OCI-LY1 (cell line): ENCODE measurements around the gene HPF1.

Source experiments
- H2AFZ ChIP-seq: fragments of 200-600 bp; sonication (generic), shearing (Covaris generic); 2 replicates; pipeline ENCODE4 v1.6.0; 2014; ENCODE audit warnings: antibody characterized with exemption, mild to moderate bottlenecking, low read length
- H3F3A ChIP-seq: fragments of 200-600 bp; sonication (generic), shearing (Covaris generic); 2 replicates; pipeline ENCODE4 v1.6.0; 2014; ENCODE audit warnings: mild to moderate bottlenecking, antibody characterized with exemption, low read length, moderate library complexity; ENCODE audit not compliant: insufficient read depth
- H3K27ac ChIP-seq: fragments of 200-600 bp; sonication (generic); 2 replicates; pipeline ENCODE4 v1.5.1; 2014; ENCODE audit warnings: low read length, mixed run types, mild to moderate bottlenecking, low read depth; ENCODE audit not compliant: poor library complexity, severe bottlenecking
- H3K27me3 ChIP-seq: fragments of 200-600 bp; sonication (generic); 2 replicates; pipeline ENCODE4 v1.6.0; 2014; ENCODE audit warnings: antibody characterized with exemption, mild to moderate bottlenecking, low read length, moderate library complexity; ENCODE audit not compliant: insufficient read depth
- H3K36me3 ChIP-seq: fragments of 200-600 bp; sonication (generic); 2 replicates; pipeline ENCODE4 v1.6.1; 2014; ENCODE audit warnings: mild to moderate bottlenecking, antibody characterized with exemption, low read length, moderate library complexity, mixed read lengths; ENCODE audit not compliant: insufficient read depth
- H3K4me1 ChIP-seq: fragments of 200-600 bp; sonication (generic); 2 replicates; pipeline ENCODE4 v1.5.1; 2014; ENCODE audit warnings: mild to moderate bottlenecking, low read length, moderate library complexity; ENCODE audit not compliant: insufficient read depth, severe bottlenecking
- H3K4me2 ChIP-seq: fragments of 200-600 bp; sonication (generic), shearing (Covaris generic); 2 replicates; pipeline ENCODE4 v1.6.1; 2014; ENCODE audit warnings: low read length
- H3K4me3 ChIP-seq: fragments of 200-600 bp; sonication (generic); 2 replicates; pipeline ENCODE4 v1.5.1; 2014; ENCODE audit warnings: low read length, low read depth, mild to moderate bottlenecking, mixed read lengths; ENCODE audit not compliant: poor library complexity, severe bottlenecking
- H3K79me2 ChIP-seq: fragments of 200-600 bp; shearing (Covaris generic); 2 replicates; pipeline ENCODE4 v1.6.1; 2016; ENCODE audit warnings: mixed run types, low read length, mixed read lengths; ENCODE audit not compliant: insufficient read depth
- H3K9ac ChIP-seq: fragments of 200-600 bp; sonication (generic), shearing (Covaris generic); 2 replicates; pipeline ENCODE4 v1.6.1; 2014; ENCODE audit warnings: mild to moderate bottlenecking, low read length, mixed read lengths
- H3K9me2 ChIP-seq: fragments of 200-600 bp; sonication (generic), shearing (Covaris generic); 2 replicates; pipeline ENCODE4 v1.6.1; 2014; ENCODE audit warnings: low read depth, mild to moderate bottlenecking, low read length, mixed read lengths
- H3K9me3 ChIP-seq: fragments of 200-600 bp; shearing (Covaris generic); 2 replicates; pipeline ENCODE4 v1.6.1; 2014; ENCODE audit warnings: low read length, mixed read lengths
- H4K20me1 ChIP-seq: fragments of 200-600 bp; sonication (generic), shearing (Covaris generic); 2 replicates; pipeline ENCODE4 v1.6.0; 2016; ENCODE audit warnings: mild to moderate bottlenecking, low read length; ENCODE audit not compliant: insufficient read depth
- CTCF ChIP-seq: fragments of 200-600 bp; sonication (generic), shearing (Covaris generic); IDR thresholded peaks from 2 replicates; pipeline ENCODE4 v1.5.1; 2017; ENCODE audit warnings: mild to moderate bottlenecking, antibody characterized with exemption, low read length, moderate library complexity, mixed read lengths
- EZH2 ChIP-seq: fragments of 200-600 bp; sonication (generic), shearing (Covaris generic); IDR thresholded peaks from 2 replicates; pipeline ENCODE4 v1.8.0; 2017; ENCODE audit warnings: borderline replicate concordance, mixed run types, mild to moderate bottlenecking, antibody characterized with exemption, low read length, moderate library complexity, mixed read lengths

HPF1 gene

GRCh38 chr4:169724260-169724659 is 33.5 kb downstream of the HPF1 start:
- H3K4me2 ChIP-seq = no peak overlapping the region
- TF ChIP-seq CTCF (no peak), EZH2 (no peak)
- no peak overlapping the region for H3K27ac ChIP-seq
- peaks cover 15% of the 10 kb centered on the region for H3K36me3 ChIP-seq
- H4K20me1 ChIP-seq = no peaks in the 10 kb centered on the region
- no peak overlapping the region for H2AFZ ChIP-seq
- H3K27me3 ChIP-seq = no peaks in the 10 kb centered on the region
- H3F3A ChIP-seq = no peaks in the 10 kb centered on the region
- H3K9me3 ChIP-seq = no peaks in the 10 kb centered on the region
- H3K9ac ChIP-seq = no peak overlapping the region
- no peaks in the 10 kb centered on the region for H3K79me2 ChIP-seq
- H3K9me2 ChIP-seq = no peaks in the 10 kb centered on the region
- H3K4me1 ChIP-seq = no peaks in the 10 kb centered on the region
- H3K4me3 ChIP-seq = no peak overlapping the region

- Histone ChIP-seq H3K9me2 (no peaks in the 10 kb centered on the region), H3K4me1 (no peaks in the 10 kb centered on the region), H3K79me2 (no peaks in the 10 kb centered on the region), H3K4me2 (no peak overlapping the region), H2AFZ (no peak overlapping the region), H3K36me3 (peaks cover 20% of the 10 kb centered on the region), H3K9ac (no peak overlapping the region), H4K20me1 (no peaks in the 10 kb centered on the region), H3K4me3 (no peak overlapping the region), H3K27me3 (no peaks in the 10 kb centered on the region), H3K27ac (no peak overlapping the region), H3F3A (no peaks in the 10 kb centered on the region), H3K9me3 (no peaks in the 10 kb centered on the region)
- TF ChIP-seq CTCF = peak; percentile 51
- no peak for TF ChIP-seq EZH2
These were observed 34.4 kb downstream of the HPF1 start for GRCh38 chr4:169723207-169723965.

- Histone ChIP-seq H3K9me2 (no peaks in the 10 kb centered on the region), H3K4me2 (no peak overlapping the region), H3F3A (no peaks in the 10 kb centered on the region), H3K4me1 (no peaks in the 10 kb centered on the region), H3K27ac (no peak overlapping the region), H3K4me3 (no peak overlapping the region), H4K20me1 (no peaks in the 10 kb centered on the region), H3K27me3 (no peaks in the 10 kb centered on the region), H3K36me3 (peaks cover 46% of the 10 kb centered on the region), H3K9ac (no peak overlapping the region), H3K79me2 (no peaks in the 10 kb centered on the region), H2AFZ (no peak overlapping the region), H3K9me3 (no peaks in the 10 kb centered on the region)
- TF ChIP-seq EZH2 = no peak
- TF ChIP-seq CTCF = no peak
These were observed 37.2 kb downstream of the HPF1 start for GRCh38 chr4:169720529-169720928.
